ENCODE results near the gene BET1L.

Gene BET1L

DNA sequence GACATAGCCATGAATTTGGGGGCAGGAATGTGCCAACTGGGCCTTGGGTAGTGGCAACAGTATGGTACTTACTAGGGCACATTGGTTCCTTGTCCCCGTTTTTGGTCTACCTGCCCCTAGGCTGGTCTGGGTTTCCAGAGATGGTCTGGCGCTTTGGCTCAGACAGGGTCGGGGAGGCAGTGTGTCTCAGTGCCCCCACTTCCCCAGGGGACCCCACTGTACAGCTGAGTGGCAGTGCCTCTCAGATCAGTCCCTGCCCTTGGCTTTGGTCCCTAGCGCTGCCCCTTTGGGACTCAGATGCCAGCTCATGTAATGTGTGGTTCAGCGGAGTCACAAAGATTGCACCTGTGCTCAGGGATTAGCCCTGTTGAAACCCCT, 3.6 kb upstream of the BET1L start:
- Histone ChIP-seq H3K27ac (replicated peaks) (no peak overlapping the region), H3K4me3 (replicated peaks; ENCODE audit: insufficient read depth, low read length) (no peak overlapping the region)

DNA sequence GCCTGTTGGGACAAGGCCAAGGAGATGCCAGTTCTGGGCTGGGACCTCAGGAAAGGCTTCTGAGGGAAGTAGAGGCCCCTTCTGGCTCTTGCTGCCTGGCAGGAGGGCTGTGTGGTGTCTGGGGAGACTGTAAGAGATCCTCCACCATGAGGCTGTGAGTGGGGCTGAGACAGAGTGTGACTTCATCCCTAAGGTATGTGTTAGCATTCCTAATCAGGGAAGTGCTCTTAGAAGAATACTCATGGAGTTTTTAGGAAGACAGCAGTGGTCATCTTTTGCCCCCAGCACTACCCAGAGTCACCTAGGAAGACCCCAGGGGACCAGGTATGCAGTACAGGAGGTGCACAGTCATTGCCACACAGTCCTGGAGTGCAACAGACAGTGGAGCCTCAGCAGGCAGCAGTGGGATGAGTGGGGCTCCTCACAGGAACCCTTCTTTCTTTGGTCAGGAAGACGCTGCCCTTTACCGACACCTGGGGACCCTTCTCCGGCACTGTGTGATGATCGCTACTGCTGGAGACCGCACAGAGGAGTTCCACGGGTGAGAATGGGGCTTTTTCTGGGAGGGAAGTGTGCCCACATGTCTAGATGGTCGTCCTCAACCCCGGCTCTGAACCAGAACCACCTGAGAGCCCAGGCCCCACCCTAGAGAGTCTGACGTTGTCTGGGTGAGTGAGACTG, 3.1 kb upstream of the BET1L start:
- Histone ChIP-seq H3K4me3 (replicated peaks; ENCODE audit: insufficient read depth, low read length) (no peak overlapping the region), H3K27me3 (ENCODE audit: insufficient read depth, poor library complexity, severe bottlenecking) (no peaks in the 10 kb centered on the region), H3K27ac (replicated peaks) (no peak overlapping the region)
- no peak for TF ChIP-seq POLR2AphosphoS5 (IDR thresholded peaks at IDR 0.05; ENCODE audit: low read depth)
- TF ChIP-seq REST (IDR thresholded peaks at IDR 0.05; ENCODE audit: insufficient replicate concordance, low read depth), result no peak
- no peak for TF ChIP-seq SPI1 (IDR thresholded peaks at IDR 0.05; ENCODE audit: borderline replicate concordance, low read depth)
- TF ChIP-seq GABPA (IDR thresholded peaks at IDR 0.05; ENCODE audit: low read depth), result no peak
- TF ChIP-seq, protein P1, sequence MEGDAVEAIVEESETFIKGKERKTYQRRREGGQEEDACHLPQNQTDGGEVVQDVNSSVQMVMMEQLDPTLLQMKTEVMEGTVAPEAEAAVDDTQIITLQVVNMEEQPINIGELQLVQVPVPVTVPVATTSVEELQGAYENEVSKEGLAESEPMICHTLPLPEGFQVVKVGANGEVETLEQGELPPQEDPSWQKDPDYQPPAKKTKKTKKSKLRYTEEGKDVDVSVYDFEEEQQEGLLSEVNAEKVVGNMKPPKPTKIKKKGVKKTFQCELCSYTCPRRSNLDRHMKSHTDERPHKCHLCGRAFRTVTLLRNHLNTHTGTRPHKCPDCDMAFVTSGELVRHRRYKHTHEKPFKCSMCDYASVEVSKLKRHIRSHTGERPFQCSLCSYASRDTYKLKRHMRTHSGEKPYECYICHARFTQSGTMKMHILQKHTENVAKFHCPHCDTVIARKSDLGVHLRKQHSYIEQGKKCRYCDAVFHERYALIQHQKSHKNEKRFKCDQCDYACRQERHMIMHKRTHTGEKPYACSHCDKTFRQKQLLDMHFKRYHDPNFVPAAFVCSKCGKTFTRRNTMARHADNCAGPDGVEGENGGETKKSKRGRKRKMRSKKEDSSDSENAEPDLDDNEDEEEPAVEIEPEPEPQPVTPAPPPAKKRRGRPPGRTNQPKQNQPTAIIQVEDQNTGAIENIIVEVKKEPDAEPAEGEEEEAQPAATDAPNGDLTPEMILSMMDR (IDR thresholded peaks at IDR 0.05; ENCODE audit: insufficient read depth, low read length), result no peak
- no peak for DNase-seq (ENCODE audit: low read depth in 1 of 2, low spot score in 1 of 2)

More for the DNA sequence above, 3.6 kb upstream of the BET1L start:
- TF ChIP-seq SPI1 (IDR thresholded peaks at IDR 0.05; ENCODE audit: borderline replicate concordance, low read depth) (no peak), GABPA (IDR thresholded peaks at IDR 0.05; ENCODE audit: low read depth) (no peak), REST (IDR thresholded peaks at IDR 0.05; ENCODE audit: insufficient replicate concordance, low read depth) (no peak), POLR2AphosphoS5 (IDR thresholded peaks at IDR 0.05; ENCODE audit: low read depth) (no peak)
- TF ChIP-seq, protein P1 (IDR thresholded peaks at IDR 0.05; ENCODE audit: insufficient read depth, low read length), result no peak
- DNase-seq (ENCODE audit: low read depth in 1 of 2, low spot score in 1 of 2), result no peak
- H3K27me3 ChIP-seq (ENCODE audit: insufficient read depth, poor library complexity, severe bottlenecking), result no peaks in the 10 kb centered on the region

DNA sequence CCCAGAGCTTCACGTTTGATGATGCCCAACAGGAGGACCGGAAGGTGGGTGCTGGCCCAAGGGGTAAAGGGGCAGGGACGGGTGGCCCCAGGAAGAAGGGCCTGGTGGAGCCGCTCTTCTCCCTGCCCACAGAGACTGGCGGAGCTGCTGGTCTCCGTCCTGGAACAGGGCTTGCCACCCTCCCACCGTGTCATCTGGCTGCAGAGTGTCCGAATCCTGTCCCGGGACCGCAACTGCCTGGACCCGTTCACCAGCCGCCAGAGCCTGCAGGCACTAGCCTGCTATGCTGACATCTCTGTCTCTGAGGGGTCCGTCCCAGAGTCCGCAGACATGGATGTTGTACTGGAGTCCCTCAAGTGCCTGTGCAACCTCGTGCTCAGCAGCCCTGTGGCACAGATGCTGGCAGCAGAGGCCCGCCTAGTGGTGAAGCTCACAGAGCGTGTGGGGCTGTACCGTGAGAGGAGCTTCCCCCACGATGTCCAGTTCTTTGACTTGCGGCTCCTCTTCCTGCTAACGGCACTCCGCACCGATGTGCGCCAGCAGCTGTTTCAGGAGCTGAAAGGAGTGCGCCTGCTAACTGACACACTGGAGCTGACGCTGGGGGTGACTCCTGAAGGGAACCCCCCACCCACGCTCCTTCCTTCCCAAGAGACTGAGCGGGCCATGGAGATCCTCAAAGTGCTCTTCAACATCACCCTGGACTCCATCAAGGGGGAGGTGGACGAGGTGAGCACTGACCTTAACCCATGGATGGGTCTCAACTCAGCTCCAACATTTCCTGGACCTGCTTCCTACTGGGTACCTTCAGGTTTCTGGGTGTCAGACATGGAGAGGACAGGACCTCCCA, 2.3 kb upstream of the BET1L start:
- no peaks in the 10 kb centered on the region for H3K27me3 ChIP-seq (ENCODE audit: insufficient read depth, poor library complexity, severe bottlenecking)
- DNase-seq (ENCODE audit: low read depth in 1 of 2, low spot score in 1 of 2), result peak in 1 of 2 experiments; percentile 37
- H3K27ac ChIP-seq (replicated peaks), result peak overlapping the region; percentile 99
- TF ChIP-seq REST (IDR thresholded peaks at IDR 0.05; ENCODE audit: insufficient replicate concordance, low read depth) (no peak), SPI1 (IDR thresholded peaks at IDR 0.05; ENCODE audit: borderline replicate concordance, low read depth) (no peak)
- peak overlapping the region; percentile 86 for H3K4me3 ChIP-seq (replicated peaks; ENCODE audit: insufficient read depth, low read length)
